ENCODE data around the gene SEC14L2. TPM values are rescaled to one million over a fixed set of nuclear protein-coding genes. Genes with fewer than 3 reads are reported as not detected.

SEC14L2 gene
- total and polyA plus RNA-seq, 2 of the 8 experiments (the other 6 are each of a cell fraction or from before 2014, with no cell fraction given): 2.8 to 3.2 TPM

DNA sequence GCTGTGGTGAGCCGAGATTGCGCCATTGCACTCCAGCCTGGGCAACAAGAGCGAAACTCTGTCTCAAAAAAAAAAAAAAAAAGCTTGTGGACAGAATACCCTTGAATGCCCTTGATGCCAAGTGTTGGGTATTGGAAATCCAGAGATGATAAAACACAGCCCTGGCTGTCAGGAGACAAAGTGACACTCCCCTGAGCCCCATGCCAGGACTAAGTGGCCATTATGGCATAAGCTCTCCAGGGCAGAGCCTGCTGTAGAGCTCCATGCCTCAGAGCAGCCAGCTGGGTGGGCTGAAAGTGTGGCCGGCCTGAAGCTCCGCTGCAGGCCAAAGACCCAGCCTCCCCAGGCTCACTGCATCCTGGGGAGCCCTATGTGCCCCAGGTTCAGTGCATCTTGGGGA lies 14.5 kb upstream of the SEC14L2 start:
- Histone ChIP-seq H3K4ac (replicated peaks; ENCODE audit: insufficient read length, low read depth, low read length) (no peak overlapping the region), H3K79me2 (ENCODE audit: control insufficient read depth in 1 of 2, insufficient read depth in 2 of 2, low read length in 2 of 2) (no peaks in the 10 kb centered on the region; a peak in 1 of 4 replicates), H2AFZ (ENCODE audit: low read length) (no peak overlapping the region), H2BK15ac (ENCODE audit: low read length) (no peak overlapping the region), H3K79me1 (ENCODE audit: low read depth, low read length) (no peaks in the 10 kb centered on the region), H3K9ac (replicated peaks in 1 of 4; ENCODE audit: extremely low read depth in 1 of 4, low read depth in 3 of 4, low read length in 3 of 4) (no peak overlapping the region), H4K20me1 (replicated peaks in 1 of 2; ENCODE audit: control insufficient read depth in 1 of 2, insufficient read depth in 2 of 2, low read length in 2 of 2) (peaks cover 2% of the 10 kb centered on the region in 2 experiments), H3K9me3 (ENCODE audit: insufficient read depth in 2 of 2, low read depth in 1 of 2, low read length in 1 of 2) (no peaks in the 10 kb centered on the region), H3K23ac (ENCODE audit: insufficient read length) (no peak overlapping the region), H4K5ac (ENCODE audit: insufficient read length, low read depth, low read length) (no peak overlapping the region), H2BK12ac (ENCODE audit: low read depth, low read length) (no peak overlapping the region), H2BK120ac (replicated peaks; ENCODE audit: low read depth, low read length) (no peak overlapping the region), H2BK20ac (ENCODE audit: low read length) (no peak overlapping the region), H3K23me2 (ENCODE audit: low read depth, low read length) (peaks cover 4% of the 10 kb centered on the region; the same call in 1 of the 2 replicates), H3K4me2 (ENCODE audit: insufficient read depth in 1 of 2, low read depth in 2 of 2, low read length in 2 of 2) (no peak overlapping the region), H3K14ac (ENCODE audit: insufficient read length) (no peak overlapping the region), H3K27ac (ENCODE audit: low read depth, low read length) (no peak overlapping the region), H4K8ac (ENCODE audit: extremely low read depth, insufficient read depth, low read length) (no peak overlapping the region), H3K4me1 (replicated peaks in 1 of 4; ENCODE audit: control insufficient read depth in 3 of 4, insufficient read depth in 4 of 4, low read length in 3 of 4) (peaks cover 0 to 7% (median 2%) of the 10 kb centered on the region in 4 experiments; a peak in 4 of 7 replicates), H4K91ac (replicated peaks; ENCODE audit: insufficient read length, low read length) (no peak overlapping the region), H3K18ac (ENCODE audit: extremely low read depth, low read length) (no peak overlapping the region), H3K4me3 (ENCODE audit: extremely low read depth in 1 of 4, insufficient read depth in 2 of 4, low read depth in 3 of 4, low read length in 4 of 4) (no peak overlapping the region), H2BK5ac (ENCODE audit: low read depth, low read length) (no peak overlapping the region), H3K27me3 (replicated peaks in 1 of 4; ENCODE audit: control insufficient read depth in 3 of 4, extremely low read depth in 1 of 4, insufficient read depth in 3 of 4, low read length in 3 of 4) (no peaks in the 10 kb centered on the region), H2AK5ac (ENCODE audit: low read depth, low read length) (no peak overlapping the region), H3K36me3 (ENCODE audit: control insufficient read depth in 2 of 4, insufficient read depth in 4 of 4, low read length in 3 of 4) (peaks cover 0 to 4% (median 3%) of the 10 kb centered on the region in 4 experiments; a peak in 4 of 8 replicates), H3K56ac (replicated peaks; ENCODE audit: insufficient read length, low read depth, low read length) (no peak overlapping the region)
- WGBS, 2 experiments (ENCODE audit: extremely low coverage in 1 of 2, insufficient coverage in 1 of 2, insufficient read length in 1 of 2, insufficient replicate concordance in 2 of 2, low coverage in 1 of 2, low lambda C conversion rate in 2 of 2, missing lambda C conversion rate in 1 of 2): 89% methylated on average over 2 of the region's 5 CpGs; no CpG with 5 or more reads in 1 of the 2 experiments
- ChIA-PET CTCF (ENCODE audit: partially characterized antibody) (interaction anchor here (0.7 to 2.5 kb wide), 10 partner anchors 9 to 95 kb away, joined by 3 to 10 read pairs (median 4); no protein-coding TSS in a partner anchor), POLR2A (ENCODE audit: partially characterized antibody) (interaction anchor here (1.1 to 3.6 kb wide), 3 partner anchors 9 to 36 kb away, joined by 3 to 14 read pairs (median 3); no protein-coding TSS in a partner anchor)
- DNase-seq (ENCODE audit: low read depth in 1 of 2, low spot score in 2 of 2) (no peak), FAIRE-seq (no peak)
- TF ChIP-seq RBBP5 (IDR thresholded peaks at IDR 0.05; ENCODE audit: borderline replicate concordance, low read depth, low read length) (no peak), SRF (IDR thresholded peaks at IDR 0.05; ENCODE audit: low read depth, low read length) (no peak), BRCA1 (IDR thresholded peaks at IDR 0.05; ENCODE audit: low read depth, low read length) (no peak), SAP30 (IDR thresholded peaks at IDR 0.05; ENCODE audit: insufficient read depth, insufficient replicate concordance, low read length) (no peak), MAX (IDR thresholded peaks at IDR 0.05) (no peak)
- TF ChIP-seq, protein P1, sequence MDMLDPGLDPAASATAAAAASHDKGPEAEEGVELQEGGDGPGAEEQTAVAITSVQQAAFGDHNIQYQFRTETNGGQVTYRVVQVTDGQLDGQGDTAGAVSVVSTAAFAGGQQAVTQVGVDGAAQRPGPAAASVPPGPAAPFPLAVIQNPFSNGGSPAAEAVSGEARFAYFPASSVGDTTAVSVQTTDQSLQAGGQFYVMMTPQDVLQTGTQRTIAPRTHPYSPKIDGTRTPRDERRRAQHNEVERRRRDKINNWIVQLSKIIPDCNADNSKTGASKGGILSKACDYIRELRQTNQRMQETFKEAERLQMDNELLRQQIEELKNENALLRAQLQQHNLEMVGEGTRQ (IDR thresholded peaks at IDR 0.05; ENCODE audit: low read length): no peak
